Hepatocyte (in vitro differentiated cells): ENCODE results near the gene DNAH5. TPM values are rescaled to one million over a fixed set of nuclear protein-coding genes. Genes with fewer than 3 reads are reported as not detected.
"Not testable (repeated sequence)": the region's sequence is repeated elsewhere in the genome, so short reads cannot be mapped to it uniquely, and the experiment has no call there.

Experiments
- DNase-seq: peaks from one replicate; pipeline ENCODE4 v3.0.0-alpha.2; 2016; ENCODE audit warnings: low spot score
- H2AFZ ChIP-seq: fragments of 200-600 bp; sonication (generic); 2 replicates; pipeline ENCODE4 v1.6.0; 2016; ENCODE audit warnings: antibody characterized with exemption, mild to moderate bottlenecking
- H3K27ac ChIP-seq: fragments of 200-600 bp; sonication (generic); 2 replicates; pipeline ENCODE4 v1.5.1; 2016; ENCODE audit warnings: mild to moderate bottlenecking
- H3K27me3 ChIP-seq: fragments of 200-600 bp; sonication (generic); 2 replicates; pipeline ENCODE4 v1.6.1; 2016
- H3K36me3 ChIP-seq: fragments of 200-600 bp; sonication (generic); replicated peaks from 2 replicates; pipeline ENCODE4 v1.5.1; 2016; ENCODE audit warnings: low read depth; ENCODE audit not compliant: insufficient read depth
- H3K4me1 ChIP-seq: fragments of 200-600 bp; sonication (generic); 2 replicates; pipeline ENCODE4 v1.5.1; 2016; ENCODE audit warnings: mild to moderate bottlenecking, moderate library complexity; ENCODE audit not compliant: insufficient read depth
- H3K4me2 ChIP-seq: fragments of 200-600 bp; sonication (generic); 2 replicates; pipeline ENCODE4 v1.6.0; 2016
- H3K4me3 ChIP-seq: fragments of 200-600 bp; sonication (generic); 2 replicates; pipeline ENCODE4 v1.5.1; 2016; ENCODE audit warnings: mild to moderate bottlenecking
- H3K79me2 ChIP-seq: fragments of 200-600 bp; sonication (generic); 2 replicates; pipeline ENCODE4 v1.6.0; 2017; ENCODE audit warnings: mild to moderate bottlenecking
- H3K9me2 ChIP-seq: fragments of 200-600 bp; sonication (generic); replicated peaks from 2 replicates; pipeline ENCODE4 v1.6.0; 2017; ENCODE audit warnings: mild to moderate bottlenecking; ENCODE audit not compliant: insufficient read depth
- H3K9me3 ChIP-seq: fragments of 200-600 bp; sonication (generic); 2 replicates; pipeline ENCODE4 v1.5.1; 2016; ENCODE audit warnings: low read depth, mild to moderate bottlenecking
- H4K20me1 ChIP-seq: fragments of 200-600 bp; sonication (generic); 2 replicates; pipeline ENCODE4 v1.6.0; 2016; ENCODE audit warnings: mild to moderate bottlenecking; ENCODE audit not compliant: insufficient read depth, poor library complexity, severe bottlenecking
- CTCF ChIP-seq: fragments of 200-600 bp; sonication (generic); IDR thresholded peaks from 2 replicates; pipeline ENCODE4 v1.5.1; 2016; ENCODE audit warnings: antibody characterized with exemption, mild to moderate bottlenecking; ENCODE audit not compliant: poor library complexity
- EZH2 ChIP-seq: fragments of 200-600 bp; sonication (generic); IDR thresholded peaks from 2 replicates; pipeline ENCODE4 v1.6.1; 2016; ENCODE audit warnings: antibody characterized with exemption, mild to moderate bottlenecking, borderline replicate concordance
- EZH2phosphoT487 ChIP-seq: fragments of 200-600 bp; sonication (generic); IDR thresholded peaks from one replicate; pipeline ENCODE4 v1.6.1; 2018; ENCODE audit warnings: antibody characterized with exemption, mild to moderate bottlenecking, low read depth, moderate library complexity; ENCODE audit not compliant: unreplicated experiment, severe bottlenecking
- WGBS: methylation state at CpG from one replicate; pipeline ENCODE4 v1.1.6; 2016; ENCODE audit warnings: low lambda C conversion rate; ENCODE audit errors: missing lambda C conversion rate; 5-methylcytosine and 5-hydroxymethylcytosine counted together
- polyA plus RNA-seq: library from polyadenylated mRNA; unstranded; fragments of >200 nt; fragmentation: Nextera tagmentation; extraction: Ambion mirVana; gene quantifications from 2 replicates; pipeline ENCODE4 v1.2.1, GENCODE V29; 2016
- total RNA-seq: library from RNA; depleted of rRNA; stranded (reverse); fragments of >200 nt; gene quantifications from 2 replicates; pipeline ENCODE4 v1.2.3, GENCODE V29; 2014

Gene DNAH5
- total and polyA plus RNA-seq, 2 experiments from 2014 or later, result 0.17 to 0.40 TPM

DNA sequence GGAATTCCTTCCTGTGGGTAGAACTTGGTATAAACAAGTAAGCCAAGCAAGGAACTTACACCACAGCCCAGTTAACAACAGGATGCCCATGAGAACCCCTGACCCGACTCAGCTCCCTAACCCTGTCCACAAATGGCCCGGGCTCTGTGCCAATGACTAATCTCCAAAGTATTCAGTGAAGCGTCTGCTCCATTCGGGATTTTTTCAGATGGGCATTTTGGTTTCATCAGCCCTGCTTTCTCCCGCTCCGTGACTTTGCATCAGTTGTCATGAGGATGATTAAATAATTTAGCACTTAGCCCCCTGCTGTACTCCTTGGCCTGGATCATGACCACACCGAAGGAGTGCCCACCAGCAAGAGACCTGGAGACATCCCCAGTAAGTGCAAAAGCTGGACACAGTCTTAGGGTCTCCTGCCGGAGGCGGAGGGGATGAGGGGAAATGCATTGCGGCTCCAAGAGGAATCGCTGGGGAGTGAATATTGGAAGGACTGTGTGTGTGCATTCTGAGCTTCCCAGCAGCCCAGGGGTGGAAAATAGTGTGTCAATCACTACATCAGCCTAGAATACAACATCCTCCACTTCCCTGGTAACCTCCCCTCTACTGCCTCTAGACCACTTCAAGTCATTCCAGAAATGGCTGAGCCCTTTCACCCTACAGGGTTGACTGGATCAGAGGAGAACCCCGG lies 41.4 kb upstream of the DNAH5 start:
- Histone ChIP-seq H3K36me3 (no peaks in the 10 kb centered on the region), H2AFZ (no peak overlapping the region), H3K27me3 (no peaks in the 10 kb centered on the region), H3K4me2 (no peak overlapping the region), H3K4me3 (no peak overlapping the region), H3K4me1 (no peaks in the 10 kb centered on the region), H4K20me1 (no peaks in the 10 kb centered on the region), H3K27ac (no peak overlapping the region), H3K9me2 (no peaks in the 10 kb centered on the region), H3K9me3 (no peaks in the 10 kb centered on the region), H3K79me2 (no peaks in the 10 kb centered on the region)
- no peak for TF ChIP-seq CTCF
- TF ChIP-seq EZH2, result no peak
- no peak for TF ChIP-seq EZH2phosphoT487
- no peak for DNase-seq
- 75% methylated on average over 12 of the region's 12 CpGs for WGBS

GRCh38 chr5:13984888-13985287 lies 40.4 kb upstream of the DNAH5 start:
- H3K4me3 ChIP-seq, H3K27ac ChIP-seq, H3K9me2 ChIP-seq, H3K4me1 ChIP-seq, H3K27me3 ChIP-seq, DNase-seq, H4K20me1 ChIP-seq, H2AFZ ChIP-seq, H3K79me2 ChIP-seq, H3K36me3 ChIP-seq, H3K9me3 ChIP-seq, H3K4me2 ChIP-seq: not testable (repeated sequence)
- WGBS, result 96% methylated on average over 5 of the region's 5 CpGs

DNA sequence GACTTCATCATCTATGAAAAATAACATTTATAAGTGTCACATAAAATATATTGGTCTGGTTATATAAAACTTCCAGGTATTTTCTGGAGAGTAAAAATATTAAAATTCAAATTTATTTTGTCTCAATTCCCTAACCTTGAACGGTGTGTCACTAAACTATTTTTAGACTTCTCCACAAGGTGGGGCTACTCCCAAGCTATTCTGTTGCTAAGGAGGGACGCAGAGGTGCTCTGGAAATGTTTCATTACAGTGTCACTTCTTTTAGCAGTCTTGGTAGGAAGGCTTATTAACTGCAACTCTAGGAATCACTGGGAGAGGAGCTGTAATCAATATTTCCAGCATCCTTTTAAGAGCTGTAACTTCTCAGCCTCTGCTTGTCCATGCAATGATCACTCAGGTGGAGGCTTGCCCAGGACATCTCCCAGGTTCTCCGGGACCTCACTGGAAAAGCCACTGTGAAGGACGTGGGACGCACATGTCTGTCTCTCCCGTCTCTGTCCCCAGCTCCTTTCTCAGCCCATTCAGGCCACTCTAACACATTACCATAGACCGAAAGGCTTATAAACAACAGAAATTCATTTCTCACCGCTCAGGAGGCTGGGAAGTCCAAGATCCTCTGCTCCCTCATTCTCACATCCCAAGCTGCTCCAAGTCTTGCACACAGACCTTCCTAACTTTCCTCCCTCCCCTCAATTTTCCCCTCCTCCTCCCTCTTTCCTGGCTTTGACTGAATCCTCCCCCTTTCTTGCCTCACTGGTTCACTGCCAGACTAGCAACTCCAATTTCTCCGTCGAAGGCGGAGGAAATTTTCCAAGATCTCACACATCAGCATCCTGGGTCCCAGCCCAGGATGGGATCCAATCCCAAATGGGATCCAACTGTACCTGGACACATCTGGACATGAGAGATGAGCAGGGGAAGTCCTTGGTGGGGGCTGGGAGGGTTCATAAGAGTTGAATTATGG lies 32.7 kb upstream of the DNAH5 start:
- H3K4me3 ChIP-seq, result no peak overlapping the region
- 73% methylated on average over 11 of the region's 11 CpGs for WGBS
- H3K4me2 ChIP-seq, result no peak overlapping the region
- no peaks in the 10 kb centered on the region for H4K20me1 ChIP-seq
- H3K27me3 ChIP-seq, result no peaks in the 10 kb centered on the region
- no peak overlapping the region for H2AFZ ChIP-seq
- H3K27ac ChIP-seq, result no peak overlapping the region
- H3K36me3 ChIP-seq, result no peaks in the 10 kb centered on the region
- TF ChIP-seq CTCF (peak; percentile 62), EZH2 (no peak), EZH2phosphoT487 (no peak)
- no peaks in the 10 kb centered on the region for H3K9me3 ChIP-seq
- no peaks in the 10 kb centered on the region for H3K9me2 ChIP-seq
- peak; percentile 66 for DNase-seq
- no peaks in the 10 kb centered on the region for H3K79me2 ChIP-seq
- H3K4me1 ChIP-seq, result no peaks in the 10 kb centered on the region

DNA sequence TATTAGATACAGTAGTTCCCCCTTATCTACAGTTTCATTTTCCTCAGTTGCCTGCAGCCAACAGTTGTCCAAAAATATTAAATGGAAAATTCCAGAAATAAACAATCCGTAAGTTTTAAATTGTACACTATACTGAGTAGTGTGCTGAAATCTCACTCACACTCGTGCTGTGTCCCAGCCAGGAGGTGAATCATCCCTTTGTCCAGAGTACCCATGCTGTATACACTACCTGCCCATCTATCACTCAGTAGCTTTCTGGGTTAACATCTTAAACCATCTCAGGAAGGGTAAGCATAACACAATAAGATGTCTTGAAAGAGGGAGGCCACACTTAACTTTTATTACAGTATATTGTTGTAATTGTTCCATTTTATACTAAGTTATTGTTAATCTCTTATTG lies 31.7 kb upstream of the DNAH5 start:
- Histone ChIP-seq H3K27me3 (no peaks in the 10 kb centered on the region), H3K36me3 (no peaks in the 10 kb centered on the region), H3K4me1 (no peaks in the 10 kb centered on the region), H3K4me3 (no peak overlapping the region), H3K79me2 (no peaks in the 10 kb centered on the region), H4K20me1 (no peaks in the 10 kb centered on the region), H3K27ac (no peak overlapping the region), H3K9me2 (no peaks in the 10 kb centered on the region), H3K9me3 (no peaks in the 10 kb centered on the region), H3K4me2 (no peak overlapping the region), H2AFZ (no peak overlapping the region)
- no peak for DNase-seq
- WGBS, result 52% methylated on average over 2 of the region's 2 CpGs
- TF ChIP-seq EZH2phosphoT487 (no peak), EZH2 (no peak), CTCF (no peak)
